ENCODE measurements around the gene CFAP74.
A peak's percentile ranks its signal among the peaks of the same experiment; 100 is the strongest.

CFAP74 gene

GRCh38 chr1:1990222-1990621 is 13.4 kb downstream of the CFAP74 start:
- no peak overlapping the region for H2BK120ac ChIP-seq (ENCODE audit: low read depth, low read length)
- H2AFZ ChIP-seq (ENCODE audit: low read length): no peak overlapping the region
- H3K23ac ChIP-seq (ENCODE audit: low read depth, low read length, poor library complexity): no peak overlapping the region
- H3K14ac ChIP-seq (ENCODE audit: low read length): no peak overlapping the region
- H2AK5ac ChIP-seq (ENCODE audit: low read depth, low read length): no peak overlapping the region
- no peak overlapping the region for H3K4me2 ChIP-seq (ENCODE audit: insufficient read depth, low read length, poor library complexity, severe bottlenecking)
- H4K91ac ChIP-seq (ENCODE audit: low read depth, low read length, poor library complexity): no peak overlapping the region
- no peaks in the 10 kb centered on the region for H3K36me3 ChIP-seq (replicated peaks in 1 of 2; ENCODE audit: control insufficient read depth in 2 of 2, insufficient read depth in 2 of 2, low read length in 2 of 2)
- peaks cover 4% of the 10 kb centered on the region for H3K79me1 ChIP-seq (ENCODE audit: low read depth, low read length)
- H3K9me3 ChIP-seq (replicated peaks in 1 of 2; ENCODE audit: control insufficient read depth in 2 of 2, insufficient read depth in 1 of 2, low read depth in 1 of 2, low read length in 2 of 2): no peaks in the 10 kb centered on the region
- DNase-seq (ENCODE audit: low spot score): no peak
- no peak overlapping the region for H3K4ac ChIP-seq (ENCODE audit: low read length)
- peaks cover 0 to 34% (median 0%) of the 10 kb centered on the region in 3 experiments for H3K27me3 ChIP-seq (ENCODE audit: control insufficient read depth in 3 of 3, insufficient read depth in 3 of 3, low read depth in 1 of 3, low read length in 3 of 3)
- no peak overlapping the region for H2BK12ac ChIP-seq (ENCODE audit: low read length)
- peaks cover 4 to 12% of the 10 kb centered on the region in 2 donors for H3K4me1 ChIP-seq (ENCODE audit: control insufficient read depth in 2 of 2, insufficient read depth in 1 of 2, low read depth in 1 of 2, low read length in 2 of 2)
- H4K8ac ChIP-seq (ENCODE audit: low read depth, low read length): no peak overlapping the region
- whole genome bisulfite sequencing, 2 donors (ENCODE audit: extremely low coverage in 2 of 2, insufficient read length in 2 of 2, insufficient replicate concordance in 1 of 2): no CpG with 5 or more reads among the region's 10 CpGs
- no peak overlapping the region for H3K27ac ChIP-seq (replicated peaks; ENCODE audit: low read length)
- H3K18ac ChIP-seq (ENCODE audit: low read length): no peak overlapping the region
- no peak overlapping the region for H2BK15ac ChIP-seq (ENCODE audit: low read length)
- no peak overlapping the region for H3K4me3 ChIP-seq (ENCODE audit: low read length in 2 of 2)
- no peak overlapping the region for H2BK5ac ChIP-seq (ENCODE audit: low read length)
- H3K9ac ChIP-seq (ENCODE audit: low read depth, low read length, poor library complexity): no peak overlapping the region

- H3K79me1 ChIP-seq (ENCODE audit: low read depth, low read length): peaks cover 4% of the 10 kb centered on the region
- no peak overlapping the region for H3K9ac ChIP-seq (ENCODE audit: low read depth, low read length, poor library complexity)
- peaks cover 0 to 39% (median 0%) of the 10 kb centered on the region in 3 experiments for H3K27me3 ChIP-seq (ENCODE audit: control insufficient read depth in 3 of 3, insufficient read depth in 3 of 3, low read depth in 1 of 3, low read length in 3 of 3)
- no CpG with 5 or more reads among the region's 9 CpGs for WGBS, 2 donors (ENCODE audit: extremely low coverage in 2 of 2, insufficient read length in 2 of 2, insufficient replicate concordance in 1 of 2)
- no peak overlapping the region for H2BK5ac ChIP-seq (ENCODE audit: low read length)
- DNase-seq (ENCODE audit: low spot score): no peak
- H3K4ac ChIP-seq (ENCODE audit: low read length): peak overlapping the region; percentile 23
- H3K36me3 ChIP-seq (replicated peaks in 1 of 2; ENCODE audit: control insufficient read depth in 2 of 2, insufficient read depth in 2 of 2, low read length in 2 of 2): no peaks in the 10 kb centered on the region
- H4K91ac ChIP-seq (ENCODE audit: low read depth, low read length, poor library complexity): no peak overlapping the region
- H2AK5ac ChIP-seq (ENCODE audit: low read depth, low read length): no peak overlapping the region
- H2BK12ac ChIP-seq (ENCODE audit: low read length): no peak overlapping the region
- H3K18ac ChIP-seq (ENCODE audit: low read length): no peak overlapping the region
- H3K9me3 ChIP-seq (replicated peaks in 1 of 2; ENCODE audit: control insufficient read depth in 2 of 2, insufficient read depth in 1 of 2, low read depth in 1 of 2, low read length in 2 of 2): no peaks in the 10 kb centered on the region
- H4K8ac ChIP-seq (ENCODE audit: low read depth, low read length): no peak overlapping the region
- H2BK120ac ChIP-seq (ENCODE audit: low read depth, low read length): no peak overlapping the region
- H3K4me1 ChIP-seq (ENCODE audit: control insufficient read depth in 2 of 2, insufficient read depth in 1 of 2, low read depth in 1 of 2, low read length in 2 of 2): peaks cover 4 to 10% of the 10 kb centered on the region in 2 donors
- H3K23ac ChIP-seq (ENCODE audit: low read depth, low read length, poor library complexity): no peak overlapping the region
- H2AFZ ChIP-seq (ENCODE audit: low read length): no peak overlapping the region
- H3K14ac ChIP-seq (ENCODE audit: low read length): no peak overlapping the region
- no peak overlapping the region for H3K4me3 ChIP-seq (ENCODE audit: low read length in 2 of 2)
- H3K27ac ChIP-seq (replicated peaks; ENCODE audit: low read length): no peak overlapping the region
- H3K4me2 ChIP-seq (ENCODE audit: insufficient read depth, low read length, poor library complexity, severe bottlenecking): no peak overlapping the region
- no peak overlapping the region for H2BK15ac ChIP-seq (ENCODE audit: low read length)
Observed at GRCh38 chr1:1989789-1990188, 13.8 kb downstream of the CFAP74 start.

- no peak overlapping the region for H4K8ac ChIP-seq (ENCODE audit: low read depth, low read length)
- H2BK12ac ChIP-seq (ENCODE audit: low read length): no peak overlapping the region
- H2AFZ ChIP-seq (ENCODE audit: low read length): no peak overlapping the region
- no peaks in the 10 kb centered on the region for H3K9me3 ChIP-seq (replicated peaks in 1 of 2; ENCODE audit: control insufficient read depth in 2 of 2, insufficient read depth in 1 of 2, low read depth in 1 of 2, low read length in 2 of 2)
- peak overlapping the region; percentile 5 for H2AK5ac ChIP-seq (ENCODE audit: low read depth, low read length)
- no peak overlapping the region for H3K4ac ChIP-seq (ENCODE audit: low read length)
- peaks cover 7% of the 10 kb centered on the region for H3K79me1 ChIP-seq (ENCODE audit: low read depth, low read length)
- no peak overlapping the region for H3K18ac ChIP-seq (ENCODE audit: low read length)
- no peak overlapping the region for H4K91ac ChIP-seq (ENCODE audit: low read depth, low read length, poor library complexity)
- peaks cover 0 to 6% of the 10 kb centered on the region in 2 donors for H3K4me1 ChIP-seq (ENCODE audit: control insufficient read depth in 2 of 2, insufficient read depth in 1 of 2, low read depth in 1 of 2, low read length in 2 of 2)
- H3K14ac ChIP-seq (ENCODE audit: low read length): no peak overlapping the region
- H3K36me3 ChIP-seq (replicated peaks in 1 of 2; ENCODE audit: control insufficient read depth in 2 of 2, insufficient read depth in 2 of 2, low read length in 2 of 2): no peaks in the 10 kb centered on the region
- H2BK5ac ChIP-seq (ENCODE audit: low read length): no peak overlapping the region
- no CpG with 5 or more reads among the region's 22 CpGs for WGBS, 2 donors (ENCODE audit: extremely low coverage in 2 of 2, insufficient read length in 2 of 2, insufficient replicate concordance in 1 of 2)
- H2BK15ac ChIP-seq (ENCODE audit: low read length): no peak overlapping the region
- H3K27ac ChIP-seq (replicated peaks; ENCODE audit: low read length): no peak overlapping the region
- H2BK120ac ChIP-seq (ENCODE audit: low read depth, low read length): no peak overlapping the region
- no peak for DNase-seq (ENCODE audit: low spot score)
- no peak overlapping the region for H3K4me2 ChIP-seq (ENCODE audit: insufficient read depth, low read length, poor library complexity, severe bottlenecking)
- peaks cover 0 to 44% (median 0%) of the 10 kb centered on the region in 3 experiments for H3K27me3 ChIP-seq (ENCODE audit: control insufficient read depth in 3 of 3, insufficient read depth in 3 of 3, low read depth in 1 of 3, low read length in 3 of 3)
- no peak overlapping the region for H3K4me3 ChIP-seq (ENCODE audit: low read length in 2 of 2)
- H3K23ac ChIP-seq (ENCODE audit: low read depth, low read length, poor library complexity): no peak overlapping the region
- no peak overlapping the region for H3K9ac ChIP-seq (ENCODE audit: low read depth, low read length, poor library complexity)
Observed at GRCh38 chr1:1989102-1989542, 14.5 kb downstream of the CFAP74 start.

DNA sequence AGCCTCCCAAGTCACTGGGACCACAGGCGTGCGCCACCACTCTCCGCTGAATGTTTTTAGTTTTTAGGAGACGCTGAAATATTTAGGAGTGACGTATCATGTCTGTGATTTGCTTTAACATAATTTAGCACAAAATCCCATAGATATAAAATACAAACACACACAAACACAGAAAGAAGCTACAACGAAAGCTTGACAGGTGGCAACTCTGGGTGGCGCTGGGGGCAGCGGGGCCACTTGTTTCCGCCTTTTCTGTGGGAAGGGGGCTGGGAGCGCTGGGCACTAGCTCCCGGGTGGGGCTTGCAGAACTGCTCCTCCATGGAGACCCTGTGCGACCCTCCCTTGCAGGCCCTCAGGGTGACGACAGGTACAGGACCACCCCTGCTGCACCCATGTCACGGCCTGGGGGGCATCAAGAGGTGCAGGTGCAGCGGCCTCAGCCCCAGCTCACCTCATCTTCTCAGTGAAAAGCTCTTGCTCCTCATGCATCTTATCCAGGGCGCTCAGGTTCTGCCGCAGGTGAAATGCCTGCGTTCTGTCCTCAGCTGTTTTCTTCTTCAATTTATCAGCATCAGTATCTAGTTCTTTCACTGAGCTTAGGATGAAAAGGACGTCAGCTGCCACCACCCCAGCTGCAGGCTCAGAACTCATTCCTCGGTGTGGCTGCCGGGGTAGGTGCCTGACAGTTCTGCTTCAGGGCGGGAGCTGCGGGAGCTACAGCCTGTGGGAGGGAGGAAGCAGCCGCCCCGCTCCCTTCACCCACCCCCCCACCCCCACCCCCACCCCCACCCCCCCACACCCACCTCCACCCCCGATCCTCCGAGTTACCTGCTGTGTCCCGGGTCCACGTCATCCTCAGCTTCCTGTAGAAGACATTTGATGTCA is 15.3 kb downstream of the CFAP74 start:
- no peak overlapping the region for H2AK5ac ChIP-seq (ENCODE audit: low read depth, low read length)
- H4K91ac ChIP-seq (ENCODE audit: low read depth, low read length, poor library complexity): no peak overlapping the region
- no CpG with 5 or more reads among the region's 29 CpGs for WGBS, 2 donors (ENCODE audit: extremely low coverage in 2 of 2, insufficient read length in 2 of 2, insufficient replicate concordance in 1 of 2)

More for the DNA sequence above, 15.3 kb downstream of the CFAP74 start:
- Histone ChIP-seq H2AFZ (ENCODE audit: low read length) (no peak overlapping the region), H3K9ac (ENCODE audit: low read depth, low read length, poor library complexity) (no peak overlapping the region), H3K14ac (ENCODE audit: low read length) (no peak overlapping the region), H3K36me3 (replicated peaks in 1 of 2; ENCODE audit: control insufficient read depth in 2 of 2, insufficient read depth in 2 of 2, low read length in 2 of 2) (no peaks in the 10 kb centered on the region), H3K27ac (replicated peaks; ENCODE audit: low read length) (no peak overlapping the region), H3K79me1 (ENCODE audit: low read depth, low read length) (peaks cover 7% of the 10 kb centered on the region), H3K9me3 (replicated peaks in 1 of 2; ENCODE audit: control insufficient read depth in 2 of 2, insufficient read depth in 1 of 2, low read depth in 1 of 2, low read length in 2 of 2) (no peaks in the 10 kb centered on the region), H3K4me2 (ENCODE audit: insufficient read depth, low read length, poor library complexity, severe bottlenecking) (no peak overlapping the region), H3K4me3 (ENCODE audit: low read length in 2 of 2) (no peak overlapping the region), H2BK120ac (ENCODE audit: low read depth, low read length) (no peak overlapping the region), H3K23ac (ENCODE audit: low read depth, low read length, poor library complexity) (no peak overlapping the region), H2BK12ac (ENCODE audit: low read length) (no peak overlapping the region), H3K4ac (ENCODE audit: low read length) (no peak overlapping the region), H3K18ac (ENCODE audit: low read length) (peak overlapping the region; percentile 35), H3K4me1 (ENCODE audit: control insufficient read depth in 2 of 2, insufficient read depth in 1 of 2, low read depth in 1 of 2, low read length in 2 of 2) (peaks cover 0 to 6% of the 10 kb centered on the region in 2 donors), H3K27me3 (ENCODE audit: control insufficient read depth in 3 of 3, insufficient read depth in 3 of 3, low read depth in 1 of 3, low read length in 3 of 3) (peaks cover 0 to 44% (median 0%) of the 10 kb centered on the region in 3 experiments), H2BK5ac (ENCODE audit: low read length) (no peak overlapping the region), H4K8ac (ENCODE audit: low read depth, low read length) (no peak overlapping the region), H2BK15ac (ENCODE audit: low read length) (no peak overlapping the region)
- no peak for DNase-seq (ENCODE audit: low spot score)

All from neuronal stem cell (in vitro differentiated cells).